ENCODE data around the gene DDB1. TPM values are rescaled to one million over a fixed set of nuclear protein-coding genes. Genes with fewer than 3 reads are reported as not detected.

The DDB1 gene
- polyA plus RNA-seq, 1 experiment: 281 TPM

GRCh38 chr11:61278001-61278470 lies 54.9 kb downstream of the DDB1 start:
- Histone ChIP-seq H3K27me3 (ENCODE audit: control insufficient read depth, insufficient read depth, low read length) (no peaks in the 10 kb centered on the region), H3K4me3 (ENCODE audit: low read depth, low read length) (no peak overlapping the region), H3K36me3 (ENCODE audit: control insufficient read depth, insufficient read depth, low read length) (no peaks in the 10 kb centered on the region)
- no peak for DNase-seq (ENCODE audit: low read depth)
- no peak for TF ChIP-seq CTCF (IDR thresholded peaks at IDR 0.05; ENCODE audit: insufficient read depth, low read depth, low read length)
- ChIA-PET POLR2A (interaction anchor here (0.7 kb wide), 2 partner anchors 16 to 25 kb away, joined by 3 to 4 read pairs; no protein-coding TSS in a partner anchor), CTCF (interaction anchor here (1.0 to 1.5 kb wide), 2 partner anchors 16 to 24 kb away, joined by 3 to 6 read pairs; no protein-coding TSS in a partner anchor)

GRCh38 chr11:61277186-61278000 lies 55.5 kb downstream of the DDB1 start:
- Histone ChIP-seq H3K4me3 (ENCODE audit: low read depth, low read length) (no peak overlapping the region), H3K36me3 (ENCODE audit: control insufficient read depth, insufficient read depth, low read length) (no peaks in the 10 kb centered on the region), H3K27me3 (ENCODE audit: control insufficient read depth, insufficient read depth, low read length) (no peaks in the 10 kb centered on the region)
- CTCF ChIA-PET: interaction anchor here (1.0 to 1.5 kb wide), 2 partner anchors 16 to 24 kb away, joined by 3 to 6 read pairs; no protein-coding TSS in a partner anchor
- no peak for DNase-seq (ENCODE audit: low read depth)
- POLR2A ChIA-PET: interaction anchor here (0.7 kb wide), 2 partner anchors 16 to 24 kb away, joined by 3 to 4 read pairs; no protein-coding TSS in a partner anchor
- no peak for TF ChIP-seq CTCF (IDR thresholded peaks at IDR 0.05; ENCODE audit: insufficient read depth, low read depth, low read length)

GRCh38 chr11:61275191-61275590 lies 57.7 kb downstream of the DDB1 start:
- ChIA-PET CTCF (interaction anchor here (1.1 kb wide), 1 partner anchor 21 kb away, joined by 5 read pairs; no protein-coding TSS in a partner anchor), POLR2A (no interaction called here)
- Histone ChIP-seq H3K36me3 (ENCODE audit: control insufficient read depth, insufficient read depth, low read length) (no peaks in the 10 kb centered on the region), H3K4me3 (ENCODE audit: low read depth, low read length) (no peak overlapping the region), H3K27me3 (ENCODE audit: control insufficient read depth, insufficient read depth, low read length) (no peaks in the 10 kb centered on the region)
- DNase-seq (ENCODE audit: low read depth): no peak
- TF ChIP-seq CTCF (IDR thresholded peaks at IDR 0.05; ENCODE audit: insufficient read depth, low read depth, low read length): no peak

GRCh38 chr11:61274084-61274483 lies 58.8 kb downstream of the DDB1 start:
- DNase-seq (ENCODE audit: low read depth): no peak
- H3K4me3 ChIP-seq (ENCODE audit: low read depth, low read length): no peak overlapping the region
- ChIA-PET CTCF (interaction anchor here (1.1 to 2.0 kb wide), 2 partner anchors 20 kb away, joined by 5 read pairs; partner anchors contain the start of gene VWCE), POLR2A (no interaction called here)
- no peaks in the 10 kb centered on the region for H3K27me3 ChIP-seq (ENCODE audit: control insufficient read depth, insufficient read depth, low read length)
- H3K36me3 ChIP-seq (ENCODE audit: control insufficient read depth, insufficient read depth, low read length): no peaks in the 10 kb centered on the region
- TF ChIP-seq CTCF (IDR thresholded peaks at IDR 0.05; ENCODE audit: insufficient read depth, low read depth, low read length): no peak
